Measurements from ENCODE around the gene SLC35E3.
"Not testable (repeated sequence)": the region's sequence is repeated elsewhere in the genome, so short reads cannot be mapped to it uniquely, and the experiment has no call there.

Gene SLC35E3

GRCh38 chr12:68813242-68813593 is 67.2 kb downstream of the SLC35E3 start:
- no peak for DNase-seq (ENCODE audit: low spot score)

- DNase-seq (ENCODE audit: low spot score), result no peak
Measured at GRCh38 chr12:68814490-68815231, 68.7 kb downstream of the SLC35E3 start.

GRCh38 chr12:68815232-68815927 is 69.4 kb downstream of the SLC35E3 start:
- no peak for DNase-seq (ENCODE audit: low spot score)

- DNase-seq (ENCODE audit: low spot score), result no peak
Measured at GRCh38 chr12:68815928-68816800, 70.2 kb downstream of the SLC35E3 start.

- not testable (repeated sequence) for DNase-seq (ENCODE audit: low spot score)
Measured at GRCh38 chr12:68819481-68819880, 73.5 kb downstream of the SLC35E3 start.

DNA sequence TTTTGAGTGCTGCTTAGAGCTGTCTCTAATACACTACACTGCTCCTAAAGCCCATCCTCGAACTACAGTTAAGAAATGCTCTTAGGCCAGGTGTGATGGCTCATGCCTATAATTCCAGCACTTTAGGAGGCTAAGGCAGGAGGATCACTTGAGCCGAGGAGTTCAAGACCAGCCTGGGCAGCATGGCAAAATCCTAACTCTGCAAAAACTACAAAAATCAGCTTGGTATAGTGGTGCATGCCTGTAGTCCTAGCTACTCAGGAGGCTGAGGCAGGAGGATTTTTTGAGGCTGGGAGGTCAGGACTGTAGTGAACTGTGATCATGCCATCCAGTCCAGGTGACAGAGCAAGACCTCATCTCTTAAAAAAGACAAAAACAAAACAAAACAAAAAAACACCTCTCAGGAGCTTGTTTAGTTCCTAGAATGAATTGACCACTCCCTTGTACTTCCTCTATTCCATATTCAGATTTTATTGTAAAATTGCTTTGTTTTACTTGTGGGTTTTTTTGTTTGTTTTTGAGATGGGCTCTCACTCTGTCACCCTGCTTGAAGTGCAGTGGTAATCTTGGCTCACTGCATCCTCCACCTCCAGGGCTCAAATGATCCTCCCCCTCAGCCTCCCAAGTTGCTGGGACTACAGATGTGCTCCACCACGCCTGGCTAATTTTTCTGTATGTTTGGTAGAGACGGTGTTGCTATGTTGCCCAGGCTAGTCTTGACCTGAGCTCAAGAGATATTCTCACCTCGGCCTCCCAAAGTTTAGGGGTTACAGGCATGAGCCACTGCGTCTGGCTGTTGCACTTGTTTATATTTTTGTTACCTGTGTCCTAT is 75.6 kb downstream of the SLC35E3 start:
- DNase-seq (ENCODE audit: low spot score), result no peak

GRCh38 chr12:68823696-68824095 is 77.7 kb downstream of the SLC35E3 start:
- no peak for DNase-seq (ENCODE audit: low spot score)

- no peak for DNase-seq (ENCODE audit: low spot score)
Measured at GRCh38 chr12:68824131-68824530, 78.2 kb downstream of the SLC35E3 start.

- no peak for DNase-seq (ENCODE audit: low spot score)
Measured at GRCh38 chr12:68824597-68825250, 78.7 kb downstream of the SLC35E3 start.

- no peak for DNase-seq (ENCODE audit: low spot score)
Measured at GRCh38 chr12:68825569-68826217, 79.7 kb downstream of the SLC35E3 start.

GRCh38 chr12:68827895-68828671 is 82.1 kb downstream of the SLC35E3 start:
- no peak for DNase-seq (ENCODE audit: low spot score)

GRCh38 chr12:68828672-68829068 is 82.7 kb downstream of the SLC35E3 start:
- DNase-seq (ENCODE audit: low spot score), result no peak

Data from CD4-positive, alpha-beta T cell treated with Interleukin-2 at 100 ng/mL for 4 hours (primary cell).